IPS-18c (cell line): ENCODE measurements around the gene PDE6D.
A peak's percentile ranks its signal among the peaks of the same experiment; 100 is the strongest.
"Not testable (repeated sequence)": the region's sequence is repeated elsewhere in the genome, so short reads cannot be mapped to it uniquely, and the experiment has no call there.

Source experiments
- H3K4me3 ChIP-seq: 2 replicates; pipeline ENCODE4 v1.7.0; 2013; ENCODE audit warnings: low read depth, mild to moderate bottlenecking, low read length, moderate library complexity; ENCODE audit not compliant: insufficient read depth
- H3K9me3 ChIP-seq: one replicate; pipeline ENCODE4 v1.6.1; 2013; ENCODE audit warnings: mild to moderate bottlenecking, low read length, moderate library complexity; ENCODE audit not compliant: control insufficient read depth, insufficient read depth

Gene PDE6D

DNA sequence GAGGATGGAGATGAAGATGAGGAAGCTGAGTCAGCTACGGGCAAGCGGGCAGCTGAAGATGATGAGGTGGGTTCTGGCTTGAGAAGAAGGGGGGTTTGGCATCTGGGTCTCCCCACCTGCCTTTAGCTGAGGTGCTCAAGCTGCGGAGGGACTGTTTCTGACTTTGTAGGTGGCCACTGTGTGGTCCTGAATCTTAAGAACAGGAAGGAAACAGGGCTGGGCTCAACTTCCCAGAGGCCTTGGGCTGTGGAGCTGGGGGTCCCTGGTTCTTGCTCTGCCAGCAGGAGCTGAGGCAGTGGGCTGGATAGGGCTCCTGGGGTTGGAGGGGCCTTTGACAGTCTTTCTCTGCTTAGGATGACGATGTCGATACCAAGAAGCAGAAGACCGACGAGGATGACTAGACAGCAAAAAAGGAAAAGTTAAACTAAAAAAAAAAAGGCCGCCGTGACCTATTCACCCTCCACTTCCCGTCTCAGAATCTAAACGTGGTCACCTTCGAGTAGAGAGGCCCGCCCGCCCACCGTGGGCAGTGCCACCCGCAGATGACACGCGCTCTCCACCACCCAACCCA lies 68.5 kb downstream of the PDE6D start:
- not testable (repeated sequence) for H3K9me3 ChIP-seq
- H3K4me3 ChIP-seq: peak overlapping the region; percentile 83

DNA sequence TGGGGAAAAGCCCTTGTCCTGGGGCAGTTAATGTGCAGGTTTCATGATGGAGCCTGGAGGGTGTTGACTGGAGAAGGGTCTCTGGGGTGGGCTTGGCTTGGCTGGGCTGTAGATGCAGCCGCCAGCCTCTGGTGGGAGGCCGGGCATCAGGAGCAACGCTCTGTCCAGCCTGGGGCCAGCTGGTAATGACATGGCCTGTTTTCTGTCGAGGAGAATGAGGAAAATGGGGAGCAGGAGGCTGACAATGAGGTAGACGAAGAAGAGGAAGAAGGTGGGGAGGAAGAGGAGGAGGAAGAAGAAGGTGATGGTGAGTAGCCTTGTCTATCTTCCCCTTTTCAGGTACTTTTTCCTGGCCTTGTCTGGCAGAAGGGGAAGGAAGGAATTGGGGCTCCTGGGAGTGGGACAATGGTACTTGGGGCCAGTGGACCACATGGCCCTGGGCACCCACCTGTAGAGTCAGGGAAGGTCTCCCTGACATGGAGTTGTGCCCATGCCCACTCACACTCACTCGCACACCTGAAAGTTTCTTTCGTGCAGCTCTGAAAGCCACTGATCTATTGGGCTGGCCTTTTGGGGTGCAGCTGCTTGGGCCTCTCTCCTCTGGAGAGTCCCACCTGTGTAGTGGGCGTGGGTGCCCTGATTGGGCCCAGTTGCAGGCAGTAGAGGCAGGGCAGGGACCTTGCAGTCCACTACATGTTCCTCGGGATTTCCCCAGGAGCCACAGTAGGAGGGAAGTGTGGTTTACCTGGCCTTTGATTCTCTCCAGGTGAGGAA lies 69.2 kb downstream of the PDE6D start:
- Histone ChIP-seq H3K4me3 (peak overlapping the region; percentile 83), H3K9me3 (no peaks in the 10 kb centered on the region)

DNA sequence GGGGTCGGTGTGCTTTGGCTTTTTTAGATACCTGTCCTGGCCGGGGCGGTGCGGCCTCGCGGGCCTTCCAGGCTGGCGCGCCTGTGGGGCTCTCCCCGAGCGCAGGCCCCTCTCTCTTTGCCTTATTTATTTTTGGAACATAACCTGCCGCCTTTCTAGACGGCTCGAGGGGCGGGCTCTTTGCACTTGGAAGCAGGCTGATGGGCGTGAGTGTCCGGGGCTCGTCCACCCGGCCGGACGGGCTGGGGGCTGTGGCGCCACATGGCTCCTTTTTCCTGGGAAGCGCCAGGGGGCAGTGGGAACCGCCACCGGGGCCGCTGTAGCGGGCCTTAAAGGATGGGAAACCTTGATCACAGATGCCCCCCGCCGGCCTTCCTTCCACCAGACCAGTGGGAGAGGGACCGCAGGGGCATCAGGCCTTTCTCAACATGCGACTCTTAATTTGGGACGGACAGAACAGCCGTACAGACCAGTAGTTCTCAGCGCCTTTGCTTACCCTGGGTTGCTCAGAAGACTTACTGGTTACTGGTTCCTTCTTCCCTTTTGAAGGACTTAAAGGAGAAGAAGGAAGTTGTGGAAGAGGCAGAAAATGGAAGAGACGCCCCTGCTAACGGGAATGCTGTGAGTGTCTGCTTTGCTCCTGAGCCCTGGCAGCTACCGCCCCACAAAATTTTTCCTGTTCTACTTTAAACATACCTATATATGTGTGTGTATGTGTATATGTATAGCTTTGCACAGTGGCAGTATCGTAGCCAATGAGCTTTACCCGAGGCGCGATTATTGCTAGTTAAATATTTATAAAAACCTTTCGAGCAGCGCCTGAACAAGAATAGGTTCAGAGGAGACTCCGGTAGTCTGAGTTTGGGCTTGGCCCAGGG lies 70.0 kb downstream of the PDE6D start:
- H3K9me3 ChIP-seq: no peaks in the 10 kb centered on the region
- peak overlapping the region; percentile 83 for H3K4me3 ChIP-seq

DNA sequence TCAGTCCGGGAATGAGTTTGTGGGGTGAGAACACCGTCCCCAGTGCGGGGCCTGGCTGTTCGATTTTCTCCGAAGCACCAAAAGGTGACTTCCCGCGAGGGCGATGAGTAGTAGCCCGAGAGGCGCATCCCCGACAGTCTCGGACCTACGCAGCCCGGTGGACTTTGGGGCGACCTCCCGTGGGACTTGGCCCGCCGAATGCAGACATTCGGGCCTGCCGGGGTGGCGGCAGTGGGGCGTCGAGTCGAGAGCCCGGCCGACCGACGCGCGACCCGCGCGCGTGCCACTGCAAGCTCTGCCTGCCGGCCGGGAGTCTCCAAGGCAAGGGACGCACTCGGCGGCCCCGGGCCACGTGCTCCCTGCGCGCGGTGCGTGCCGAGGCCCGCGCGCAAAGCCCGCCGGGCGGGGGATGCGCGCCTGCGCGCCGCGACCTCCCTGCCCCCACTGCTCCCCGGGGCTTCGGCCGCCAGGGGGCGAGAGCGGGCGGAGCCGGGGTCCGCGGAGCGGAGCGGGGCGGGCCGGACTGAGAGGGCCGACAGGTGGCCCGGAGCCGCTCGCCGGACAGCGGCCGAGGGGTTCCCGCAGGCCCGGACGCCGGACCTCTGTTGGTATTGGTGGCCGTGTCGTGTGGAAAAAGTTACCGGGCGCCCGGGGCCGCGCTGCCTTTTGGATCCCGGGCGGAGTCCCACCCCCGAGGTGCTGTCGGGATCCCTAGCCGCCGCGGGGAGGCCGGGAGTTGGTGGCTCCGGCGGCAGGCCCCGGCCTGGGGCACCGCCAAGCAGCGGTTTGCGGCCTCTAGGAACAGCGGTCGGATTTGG lies 70.9 kb downstream of the PDE6D start:
- no peaks in the 10 kb centered on the region for H3K9me3 ChIP-seq

GRCh38 chr2:231709636-231709980 lies 71.5 kb downstream of the PDE6D start:
- no peaks in the 10 kb centered on the region for H3K9me3 ChIP-seq
- H3K4me3 ChIP-seq: peak overlapping the region; percentile 83

More for the DNA sequence above, 70.9 kb downstream of the PDE6D start:
- H3K4me3 ChIP-seq: peak overlapping the region; percentile 83

DNA sequence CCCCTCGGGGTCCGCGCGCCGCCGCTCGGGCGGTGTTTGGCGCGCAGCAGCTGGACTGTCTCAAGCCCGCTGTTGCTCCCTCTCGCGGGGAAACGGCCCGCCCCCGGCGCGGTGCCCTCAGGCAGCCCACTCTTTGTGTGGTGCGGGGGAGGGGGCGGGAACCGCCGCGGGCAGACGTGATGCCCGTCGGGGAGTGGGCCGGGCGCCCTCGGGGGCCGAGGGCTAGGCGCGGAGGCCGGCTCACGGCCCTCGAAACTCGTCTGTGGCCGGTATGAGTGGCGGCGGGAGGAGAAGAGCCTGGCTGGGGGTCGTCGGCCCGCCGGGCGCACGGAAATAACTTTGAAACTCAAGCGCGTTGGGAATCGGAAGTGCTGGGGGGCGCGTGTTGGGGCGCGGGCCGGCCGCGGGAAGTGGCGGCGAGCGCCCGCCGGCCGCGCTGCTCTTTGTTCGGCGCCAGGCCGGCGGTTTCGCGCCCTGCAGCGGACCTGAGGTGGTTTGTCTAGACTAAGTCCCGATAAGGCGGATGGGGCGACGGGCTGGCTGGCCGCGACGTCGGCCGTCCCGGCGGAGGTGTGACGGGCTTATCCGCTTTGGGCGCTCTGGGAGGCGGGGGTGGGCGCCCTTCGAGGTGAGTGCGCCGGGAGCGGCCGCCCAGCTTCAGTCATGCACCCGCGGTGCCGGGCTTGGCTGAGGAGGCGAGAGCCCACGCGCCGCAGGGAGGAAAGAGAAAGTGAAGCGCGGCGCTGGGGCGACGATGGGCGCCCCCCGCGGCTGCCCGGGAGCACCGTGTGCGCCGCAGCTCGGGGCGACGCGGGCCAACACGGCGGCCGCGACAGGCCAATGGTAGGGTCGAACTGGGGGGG lies 72.1 kb downstream of the PDE6D start:
- no peaks in the 10 kb centered on the region for H3K9me3 ChIP-seq
- H3K4me3 ChIP-seq: peak overlapping the region; percentile 83

DNA sequence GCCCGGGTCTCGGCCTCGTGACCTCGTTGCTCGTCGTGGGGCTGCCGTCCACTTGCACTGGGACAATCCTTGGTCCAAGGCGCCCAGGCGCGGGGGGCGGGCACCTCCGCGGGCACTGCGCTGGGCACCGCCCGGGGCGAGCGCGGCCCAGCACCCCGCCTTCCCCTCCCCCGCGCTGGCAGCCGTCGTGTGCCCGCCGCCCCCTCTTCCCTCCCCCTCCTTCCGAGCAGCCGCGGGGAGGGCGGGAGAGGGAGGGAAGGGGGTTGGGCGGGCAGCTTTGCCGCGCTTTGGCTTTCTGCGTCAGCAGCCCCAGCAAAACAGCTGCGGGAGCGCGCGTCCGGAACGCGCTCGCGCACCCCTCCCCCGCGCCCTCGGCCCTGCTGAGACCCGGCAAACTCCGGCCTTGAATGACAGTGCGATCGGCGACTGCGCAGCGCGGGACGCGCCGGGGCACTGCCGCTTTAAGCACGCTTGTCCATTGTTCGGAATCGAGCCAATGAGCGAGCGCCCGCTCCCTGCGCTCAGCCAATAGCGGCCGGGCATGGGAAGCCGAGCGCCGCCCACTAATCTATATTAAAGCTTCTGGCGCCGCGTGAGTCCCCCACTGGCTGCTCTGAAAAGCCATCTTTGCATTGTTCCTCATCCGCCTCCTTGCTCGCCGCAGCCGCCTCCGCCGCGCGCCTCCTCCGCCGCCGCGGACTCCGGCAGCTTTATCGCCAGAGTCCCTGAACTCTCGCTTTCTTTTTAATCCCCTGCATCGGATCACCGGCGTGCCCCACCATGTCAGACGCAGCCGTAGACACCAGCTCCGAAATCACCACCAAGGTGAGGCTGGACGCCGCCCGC lies 72.9 kb downstream of the PDE6D start, which contains the start of gene PTMA:
Gene PTMA (plus strand): TSS at position 599 of the 846 bp plus-strand sequence. CDS start 182 bp downstream, at position 781.
- Histone ChIP-seq H3K9me3 (no peaks in the 10 kb centered on the region), H3K4me3 (peak within 1 kb of the TSS; percentile 83)

- no peaks in the 10 kb centered on the region for H3K9me3 ChIP-seq
These were observed 73.5 kb downstream of the PDE6D start for GRCh38 chr2:231707625-231707926.

GRCh38 chr2:231706731-231707624 lies 74.1 kb downstream of the PDE6D start:
- H3K4me3 ChIP-seq: peak overlapping the region; percentile 91
- H3K9me3 ChIP-seq: no peaks in the 10 kb centered on the region

More at GRCh38 chr2:231707625-231707926, 73.5 kb downstream of the PDE6D start:
- H3K4me3 ChIP-seq: peak overlapping the region; percentile 76

- H3K9me3 ChIP-seq: no peaks in the 10 kb centered on the region
These were observed 77.1 kb downstream of the PDE6D start for GRCh38 chr2:231704017-231704416.

GRCh38 chr2:231701456-231702373 lies 79.4 kb downstream of the PDE6D start:
- no peaks in the 10 kb centered on the region for H3K9me3 ChIP-seq
- H3K4me3 ChIP-seq: no peak overlapping the region

More at GRCh38 chr2:231704017-231704416, 77.1 kb downstream of the PDE6D start:
- H3K4me3 ChIP-seq: no peak overlapping the region

DNA sequence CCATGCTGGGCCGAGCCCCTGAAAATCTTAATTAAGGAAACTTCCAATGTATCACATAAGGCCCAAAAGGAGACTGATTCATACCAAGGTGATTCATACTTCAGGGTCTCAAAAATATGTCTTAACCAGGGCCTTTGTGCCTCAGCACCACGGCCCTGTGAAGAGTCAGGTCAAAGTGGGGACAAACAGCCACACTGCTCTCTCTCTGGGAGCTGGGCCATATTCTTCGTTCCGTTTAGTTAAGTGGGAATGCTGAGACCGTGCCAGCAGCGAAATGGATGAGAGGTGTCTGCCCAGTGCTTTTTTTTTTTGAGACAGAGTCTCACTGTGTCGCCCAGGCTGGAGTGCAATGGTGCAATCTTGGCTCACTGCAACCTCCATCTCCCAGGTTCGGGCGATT lies 82.1 kb downstream of the PDE6D start:
- no peaks in the 10 kb centered on the region for H3K9me3 ChIP-seq
- H3K4me3 ChIP-seq: no peak overlapping the region

DNA sequence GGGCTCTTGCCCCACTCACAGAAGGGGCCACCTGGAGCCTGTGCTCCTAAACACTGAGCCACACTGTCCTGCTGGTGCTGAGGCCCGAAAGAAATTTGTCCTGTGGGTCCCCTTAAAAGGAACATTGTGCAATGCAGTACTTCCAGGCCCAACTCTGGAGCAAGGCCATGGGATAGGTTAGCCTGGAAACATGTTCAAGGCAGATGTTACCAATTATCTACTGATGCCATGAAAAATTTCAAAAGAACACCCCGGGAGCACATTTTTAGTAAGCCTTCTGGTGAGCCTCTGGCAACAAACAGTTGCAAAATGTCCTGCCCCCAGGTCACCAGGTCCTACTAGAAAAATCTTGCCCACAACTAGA lies 85.1 kb downstream of the PDE6D start:
- H3K9me3 ChIP-seq: no peaks in the 10 kb centered on the region
- no peak overlapping the region for H3K4me3 ChIP-seq

DNA sequence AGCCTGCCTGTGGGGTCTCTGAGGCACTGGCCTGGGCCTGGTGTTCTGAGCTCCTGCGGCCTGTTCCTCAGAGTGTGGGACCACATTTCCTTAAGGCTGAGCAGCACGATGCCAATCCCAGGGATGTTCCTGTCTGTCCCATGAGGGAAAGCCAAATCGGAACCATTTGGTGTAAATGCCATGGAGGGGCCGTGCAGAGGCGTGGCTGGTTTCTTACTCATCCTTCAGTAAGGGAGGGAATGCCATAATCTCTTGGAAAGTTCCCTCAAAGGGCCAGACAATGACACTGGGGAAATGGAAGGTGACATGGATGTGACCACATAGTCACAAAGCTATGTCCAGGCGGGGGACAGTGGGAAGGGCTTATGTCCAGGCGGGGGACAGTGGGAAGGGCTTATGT lies 87.1 kb downstream of the PDE6D start:
- Histone ChIP-seq H3K9me3 (no peaks in the 10 kb centered on the region), H3K4me3 (no peak overlapping the region)
